Mesodermal cell (in vitro differentiated cells): Measurements from ENCODE around the gene LARP1.

Experiments used
- H3K27ac ChIP-seq: 2 replicates; pipeline ENCODE4 v1.7.0; 2013; ENCODE audit warnings: mild to moderate bottlenecking, low read depth, low read length, moderate library complexity; ENCODE audit not compliant: severe bottlenecking
- H3K36me3 ChIP-seq: 2 replicates; pipeline ENCODE4 v1.7.1; 2013; ENCODE audit warnings: mild to moderate bottlenecking, low read length, moderate library complexity; ENCODE audit not compliant: control insufficient read depth, insufficient read depth
- H3K4me1 ChIP-seq: one replicate; pipeline ENCODE4 v1.7.1; 2013; ENCODE audit warnings: mild to moderate bottlenecking, low read length; ENCODE audit not compliant: insufficient read depth, control insufficient read depth, poor library complexity, severe bottlenecking
- H3K4me3 ChIP-seq: 2 replicates; pipeline ENCODE4 v1.7.0; 2013; ENCODE audit warnings: low read length, control low read depth, mild to moderate bottlenecking; ENCODE audit not compliant: insufficient read depth, poor library complexity, severe bottlenecking; ENCODE audit errors: extremely low read depth
- H3K9me3 ChIP-seq: 2 replicates; pipeline ENCODE4 v1.7.1; 2013; ENCODE audit warnings: mild to moderate bottlenecking, low read length, moderate library complexity; ENCODE audit not compliant: control insufficient read depth
- WGBS, 2 experiments: methylation state at CpG; one replicate each; pipeline ENCODE4 v1.1.5; 2013; ENCODE audit warnings: missing lambda C conversion rate in 2 of 2; ENCODE audit not compliant: insufficient coverage in 2 of 2; 5-methylcytosine and 5-hydroxymethylcytosine counted together

LARP1 gene

DNA sequence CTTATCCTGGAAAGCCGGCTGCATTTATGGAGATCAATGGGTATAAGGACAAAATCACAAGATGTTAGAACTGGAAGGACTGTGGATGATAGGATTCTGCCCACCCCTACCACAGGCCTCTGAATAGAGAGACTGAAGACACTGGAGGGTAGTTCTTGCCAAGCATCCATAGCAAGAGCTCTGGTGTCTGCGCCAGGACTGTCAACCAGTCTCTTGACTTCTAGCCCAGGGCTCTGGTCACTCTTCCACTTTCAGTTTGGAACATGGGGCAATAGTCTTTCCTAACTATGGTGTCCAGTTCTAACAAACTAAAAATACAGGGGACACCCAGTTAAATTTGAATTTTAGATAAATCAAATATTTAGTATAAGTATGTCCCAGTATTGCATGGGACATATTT, 23.4 kb downstream of the LARP1 start:
- Histone ChIP-seq H3K4me1 (peaks cover 32% of the 10 kb centered on the region), H3K36me3 (peaks cover 28% of the 10 kb centered on the region), H3K9me3 (no peaks in the 10 kb centered on the region), H3K27ac (no peak overlapping the region), H3K4me3 (no peak overlapping the region)
- WGBS, 2 experiments: 88 to 100% methylated on average over 1 to 2 of the region's 2 CpGs

DNA sequence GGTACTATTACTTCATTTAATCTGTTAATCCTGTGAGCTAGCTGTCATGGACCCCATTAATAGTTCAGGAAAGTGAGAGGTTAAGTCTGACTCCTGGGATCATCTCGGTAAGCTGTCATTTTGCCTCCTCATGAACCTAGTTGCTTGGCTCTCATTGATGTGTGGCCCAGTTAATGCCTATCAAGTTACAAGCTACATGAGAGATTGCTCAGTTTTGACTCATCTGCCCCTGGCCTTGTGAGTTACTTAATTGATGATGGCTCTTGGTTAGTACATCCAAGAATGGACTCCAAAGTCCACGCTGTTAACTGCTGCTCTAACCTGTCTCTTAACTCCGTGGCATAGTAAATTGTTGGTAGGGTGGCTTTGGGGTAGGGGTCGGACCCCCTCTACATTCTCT, 23.9 kb downstream of the LARP1 start:
- H3K9me3 ChIP-seq: no peaks in the 10 kb centered on the region
- peaks cover 38% of the 10 kb centered on the region for H3K4me1 ChIP-seq
- no peak overlapping the region for H3K4me3 ChIP-seq
- H3K27ac ChIP-seq: no peak overlapping the region
- H3K36me3 ChIP-seq: peaks cover 25% of the 10 kb centered on the region
- 92 to 100% methylated on average over 1 to 2 of the region's 4 CpGs for WGBS, 2 experiments

DNA sequence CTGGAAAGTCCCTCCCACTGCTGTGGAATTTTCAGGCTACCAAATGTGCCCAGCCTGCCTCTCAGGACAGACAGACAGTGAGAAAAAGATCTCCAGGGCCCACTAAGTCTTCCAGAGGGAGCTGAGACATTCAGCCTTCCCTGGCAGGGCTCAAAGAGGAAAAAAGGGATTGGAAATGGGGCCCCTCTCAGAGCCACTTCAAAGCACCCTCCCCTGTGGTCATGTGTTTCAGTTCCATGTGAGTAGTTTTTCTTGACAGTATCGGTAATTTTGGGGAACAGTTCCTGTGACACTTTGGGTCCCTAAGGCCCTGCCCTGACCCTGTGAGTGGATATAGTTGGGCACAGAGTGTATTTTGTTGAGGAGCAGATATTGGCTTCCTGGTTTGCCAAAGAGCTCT, 25.0 kb downstream of the LARP1 start:
- peaks cover 22% of the 10 kb centered on the region for H3K36me3 ChIP-seq
- 75 to 83% methylated on average over 1 of the region's 1 CpG for WGBS, 2 experiments
- H3K27ac ChIP-seq: no peak overlapping the region
- H3K9me3 ChIP-seq: no peaks in the 10 kb centered on the region
- H3K4me3 ChIP-seq: no peak overlapping the region
- peaks cover 46% of the 10 kb centered on the region for H3K4me1 ChIP-seq

DNA sequence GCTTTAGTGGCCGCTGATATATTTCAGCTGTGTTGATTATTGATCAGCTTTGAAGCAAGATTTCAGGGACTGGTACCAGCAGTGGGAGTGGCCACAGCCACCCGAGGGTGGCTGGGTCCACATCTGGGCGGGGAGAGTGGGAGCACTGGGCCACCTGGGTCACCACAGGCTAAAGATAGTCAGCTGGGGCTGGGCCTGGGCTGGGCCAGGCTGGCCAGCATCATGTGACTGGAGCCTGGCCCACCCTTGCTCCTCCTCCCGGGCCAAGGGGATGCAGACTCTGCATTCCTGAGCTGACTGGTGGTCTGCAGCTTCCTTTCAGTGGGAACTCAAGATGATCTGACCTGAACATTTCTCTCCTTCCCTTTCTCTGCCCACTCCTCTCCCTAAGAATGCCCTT, 27.1 kb downstream of the LARP1 start:
- peaks cover 14% of the 10 kb centered on the region for H3K36me3 ChIP-seq
- 50 to 61% methylated on average over 4 of the region's 4 CpGs for WGBS, 2 experiments
- no peak overlapping the region for H3K4me3 ChIP-seq
- H3K27ac ChIP-seq: peak overlapping the region; percentile 30
- peaks cover 52% of the 10 kb centered on the region for H3K4me1 ChIP-seq
- no peaks in the 10 kb centered on the region for H3K9me3 ChIP-seq

DNA sequence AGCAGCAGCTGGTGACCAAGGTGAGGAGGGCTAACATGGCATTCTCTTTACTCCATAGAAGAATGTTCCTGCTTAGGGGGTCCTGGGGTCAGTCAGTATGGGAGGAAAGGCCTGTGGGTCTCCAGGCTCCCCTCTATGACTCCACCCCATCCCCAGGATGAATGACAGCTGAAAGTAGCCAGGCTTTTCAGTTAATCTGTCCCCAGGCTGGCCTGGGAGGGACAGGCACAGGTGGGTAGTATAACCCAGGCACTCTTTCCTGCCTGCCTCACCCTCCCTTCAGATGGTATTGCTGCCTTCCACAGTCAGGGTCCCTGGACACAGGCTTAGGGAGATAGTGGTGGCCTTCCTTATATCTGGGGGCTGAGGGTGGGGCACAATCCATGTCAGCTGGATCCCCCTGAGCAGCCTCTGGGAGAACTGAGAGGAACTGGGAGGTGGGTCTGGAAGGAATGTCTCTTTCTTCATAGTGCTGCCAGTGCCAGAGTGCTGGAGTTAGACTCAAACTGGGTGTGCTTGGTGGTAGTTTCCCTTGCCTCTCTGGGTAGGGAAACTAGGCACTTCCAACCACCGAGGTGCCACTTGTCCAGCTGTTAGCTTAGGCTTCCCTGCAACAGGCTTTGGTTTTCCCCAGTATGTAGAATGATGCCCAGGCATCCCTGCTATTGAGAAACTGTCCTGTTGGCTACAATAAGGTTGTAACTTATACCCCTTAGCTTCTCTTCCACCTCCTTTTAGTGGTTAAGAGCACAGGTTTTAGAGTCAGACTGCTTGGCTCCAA, 27.8 kb downstream of the LARP1 start:
- no peak overlapping the region for H3K4me3 ChIP-seq
- 57 to 60% methylated on average over 1 of the region's 1 CpG for WGBS, 2 experiments
- no peaks in the 10 kb centered on the region for H3K9me3 ChIP-seq
- peaks cover 54% of the 10 kb centered on the region for H3K4me1 ChIP-seq
- H3K27ac ChIP-seq: peak overlapping the region; percentile 23
- peaks cover 16% of the 10 kb centered on the region for H3K36me3 ChIP-seq

DNA sequence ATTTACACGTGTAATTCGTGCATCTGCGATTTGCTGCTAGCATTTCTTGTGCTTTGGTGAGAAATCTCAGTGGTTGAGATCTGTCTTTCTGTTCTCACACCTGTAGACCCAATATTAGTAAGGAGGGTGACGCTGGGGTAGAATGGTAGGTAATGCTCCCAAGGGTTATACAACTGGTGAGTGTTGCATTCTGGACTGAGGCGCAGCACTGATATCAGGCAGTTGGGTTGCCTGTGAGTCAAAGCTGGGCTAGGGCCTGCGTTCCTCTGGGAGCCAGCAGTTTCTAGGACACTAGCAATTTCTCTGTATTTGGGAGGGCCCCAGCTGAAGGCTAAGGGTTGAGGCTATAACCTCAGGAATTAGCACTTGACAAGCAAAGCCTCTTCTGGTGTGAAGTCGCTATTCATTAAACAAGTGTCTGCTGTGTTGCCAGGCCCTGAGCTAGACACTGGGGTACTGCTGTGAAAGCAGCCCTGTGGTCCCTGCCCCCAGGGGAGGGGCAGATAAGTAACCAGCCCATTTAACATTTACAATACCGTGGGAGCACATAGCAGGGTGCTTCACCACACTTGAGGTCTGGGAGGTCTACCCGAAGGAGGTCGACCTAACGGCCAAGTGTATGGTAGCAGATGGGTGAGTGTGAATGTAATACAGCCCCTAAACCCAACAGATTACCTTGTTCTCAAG, 28.7 kb downstream of the LARP1 start:
- WGBS, 2 experiments: 81 to 88% methylated on average over 3 to 4 of the region's 11 CpGs
- H3K4me3 ChIP-seq: no peak overlapping the region
- H3K9me3 ChIP-seq: no peaks in the 10 kb centered on the region
- peak overlapping the region; percentile 23 for H3K27ac ChIP-seq
- peaks cover 53% of the 10 kb centered on the region for H3K4me1 ChIP-seq
- peaks cover 19% of the 10 kb centered on the region for H3K36me3 ChIP-seq

DNA sequence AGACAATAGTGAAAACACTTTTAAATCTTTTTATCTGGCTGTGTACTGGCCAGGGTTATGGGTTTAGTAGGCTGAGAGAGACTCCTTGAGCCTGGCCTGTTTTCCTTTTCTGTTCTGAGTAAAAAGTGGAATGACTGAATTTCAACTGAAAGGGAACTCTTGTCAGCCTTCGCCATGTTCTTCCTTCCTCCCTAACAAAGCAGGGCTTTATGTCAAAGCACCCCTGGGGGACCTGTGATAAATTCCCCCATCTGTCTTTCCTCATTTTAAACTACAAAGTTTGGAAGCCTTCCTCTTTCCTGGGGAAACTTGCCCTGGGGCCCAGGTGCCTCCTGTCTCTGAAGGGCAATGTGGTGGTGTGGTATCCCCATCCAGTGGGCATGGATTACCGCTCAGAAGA, 29.7 kb downstream of the LARP1 start:
- Histone ChIP-seq H3K4me1 (peaks cover 46% of the 10 kb centered on the region), H3K27ac (no peak overlapping the region), H3K9me3 (no peaks in the 10 kb centered on the region), H3K4me3 (no peak overlapping the region), H3K36me3 (peaks cover 14% of the 10 kb centered on the region)
- no CpG with 5 or more reads among the region's 2 CpGs for WGBS, 2 experiments

DNA sequence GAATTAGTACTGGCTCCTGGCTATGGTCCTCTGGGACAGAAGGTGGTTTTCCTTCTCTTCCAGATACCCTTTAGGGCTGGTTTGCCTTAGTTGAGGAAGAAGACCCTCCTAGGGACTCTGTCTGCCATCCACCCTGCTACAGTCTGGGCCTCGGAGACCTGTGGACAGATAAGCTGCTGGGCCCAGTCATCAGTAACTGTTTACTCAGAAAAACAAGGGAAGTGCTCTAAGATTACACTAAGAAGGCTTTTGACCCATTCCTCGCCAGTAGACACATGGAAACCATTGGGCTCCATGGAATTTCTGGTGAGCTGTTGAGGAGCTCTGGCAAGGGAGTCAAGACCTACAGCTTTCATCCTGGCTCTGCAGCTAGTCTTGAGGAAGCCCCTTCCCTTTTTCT, 31.2 kb downstream of the LARP1 start:
- no peak overlapping the region for H3K4me3 ChIP-seq
- 70 to 83% methylated on average over 2 of the region's 2 CpGs for WGBS, 2 experiments
- peak overlapping the region; percentile 55 for H3K27ac ChIP-seq
- peaks cover 46% of the 10 kb centered on the region for H3K4me1 ChIP-seq
- peaks cover 20% of the 10 kb centered on the region for H3K36me3 ChIP-seq
- no peaks in the 10 kb centered on the region for H3K9me3 ChIP-seq

DNA sequence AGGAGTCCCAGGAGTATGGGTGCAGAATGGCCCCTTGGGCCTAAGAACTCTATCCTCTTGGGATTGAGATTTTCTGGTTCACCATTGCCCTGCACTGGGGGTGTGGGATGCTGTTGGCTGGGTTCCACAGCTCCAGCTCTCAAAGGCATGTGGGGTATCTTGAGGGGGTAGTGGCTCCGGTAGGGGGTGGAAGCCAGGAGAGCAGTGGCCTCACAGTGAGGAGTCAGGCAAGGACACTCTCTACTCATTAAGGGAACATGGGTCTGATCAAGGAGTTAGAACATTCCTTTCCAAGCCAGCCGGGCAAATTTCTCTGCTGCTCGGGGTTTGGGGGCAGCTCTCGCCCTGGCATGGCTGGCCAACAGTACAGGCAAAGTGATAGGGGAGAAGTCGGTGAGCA, 33.0 kb downstream of the LARP1 start:
- peaks cover 37% of the 10 kb centered on the region for H3K36me3 ChIP-seq
- WGBS, 2 experiments: 96 to 100% methylated on average over 4 of the region's 5 CpGs
- H3K9me3 ChIP-seq: no peaks in the 10 kb centered on the region

DNA sequence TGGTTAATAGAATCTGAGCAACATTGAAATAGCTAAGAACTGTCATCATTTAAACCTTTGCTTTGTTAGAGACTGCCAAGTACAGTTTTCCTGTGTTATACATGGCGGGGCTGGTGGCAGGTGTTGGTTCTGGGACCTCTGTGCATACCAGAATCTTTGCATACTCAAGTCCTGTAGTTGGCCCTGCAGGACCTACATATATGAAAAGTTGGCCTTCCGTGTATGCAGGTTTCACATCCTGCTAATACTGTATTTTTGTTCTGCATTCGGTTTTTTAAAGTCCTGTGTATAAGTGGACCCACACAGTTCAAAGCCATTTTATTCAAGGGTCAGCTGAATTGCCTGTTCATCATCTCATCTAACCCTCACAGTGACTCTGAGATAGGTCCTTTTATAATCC, 36.4 kb downstream of the LARP1 start:
- Histone ChIP-seq H3K9me3 (no peaks in the 10 kb centered on the region), H3K4me1 (peaks cover 37% of the 10 kb centered on the region), H3K27ac (no peak overlapping the region), H3K36me3 (peaks cover 55% of the 10 kb centered on the region), H3K4me3 (no peak overlapping the region)
- WGBS, 2 experiments: 100% methylated on average over 3 of the region's 3 CpGs

More for the DNA sequence above, 33.0 kb downstream of the LARP1 start:
- Histone ChIP-seq H3K27ac (no peak overlapping the region), H3K4me3 (no peak overlapping the region), H3K4me1 (peaks cover 39% of the 10 kb centered on the region)
